Esophagus muscularis mucosa (tissue), 4 donors: Measurements from ENCODE around the gene RAB37. TPM values are rescaled to one million over a fixed set of nuclear protein-coding genes. Genes with fewer than 3 reads are reported as not detected.

Source experiments
- DNase-seq: peaks from one replicate; pipeline ENCODE4 v3.0.0-alpha.2; 2017; ENCODE audit errors: extremely low spot score
- H3K27ac ChIP-seq, 4 donors: fragments of 200-600 bp; sonication (generic); replicated peaks in 1 of 4; 1 replicate in 3 of 4; 2 replicates in 1 of 4; pipeline ENCODE4 v1.5.1; 2016 to 2019; ENCODE audit warnings: mild to moderate bottlenecking in 1 of 4
- H3K27me3 ChIP-seq, 4 donors: fragments of 200-600 bp; sonication (generic); one replicate each; pipeline versions ENCODE4 v1.5.1 to v1.6.0; 2016 to 2019
- H3K36me3 ChIP-seq, 4 donors: fragments of 200-600 bp; sonication (generic); one replicate each; pipeline ENCODE4 v1.5.1; 2016 to 2019
- H3K4me1 ChIP-seq, 4 donors: fragments of 200-600 bp; sonication (generic); one replicate each; pipeline ENCODE4 v1.5.1; 2016 to 2019
- H3K4me3 ChIP-seq, 4 donors: fragments of 200-600 bp; sonication (generic); 1 replicate in 2 of 4; 2 replicates in 2 of 4; pipeline ENCODE4 v1.5.1; 2016 to 2019; ENCODE audit warnings: mild to moderate bottlenecking in 4 of 4, moderate library complexity in 1 of 4
- H3K9me3 ChIP-seq, 4 donors: fragments of 200-600 bp; sonication (generic); 1 replicate in 3 of 4; 2 replicates in 1 of 4; pipeline ENCODE4 v1.5.1; 2016 to 2019
- EP300 ChIP-seq: sonication (generic); formaldehyde crosslinking; IDR thresholded peaks from one replicate; pipeline ENCODE4 v1.6.1; 2017; ENCODE audit warnings: antibody characterized with exemption
- POLR2A ChIP-seq: fragments of 450-650 bp; IDR thresholded peaks from one replicate; pipeline ENCODE4 v1.6.1; 2017; ENCODE audit warnings: antibody characterized with exemption, moderate library complexity, mild to moderate bottlenecking, low read depth
- POLR2AphosphoS5 ChIP-seq, 2 donors: sonication (generic); formaldehyde crosslinking; IDR thresholded peaks; one replicate each; pipeline ENCODE4 v1.6.1; 2017; ENCODE audit warnings: antibody characterized with exemption in 2 of 2
- WGBS: methylation state at CpG from one replicate; pipeline ENCODE4 v1.1.5; 2018; 5-methylcytosine and 5-hydroxymethylcytosine counted together
- intact Hi-C: fragments of 100-400 bp; cut with DNase I; formaldehyde crosslinking; loops from one replicate; pipeline ENCODE4 v1.15.1; 2023
- total RNA-seq, 4 donors: library from RNA; depleted of rRNA; stranded (reverse); fragments of >200 nt; gene quantifications; one replicate each; pipeline versions ENCODE4 v1.1.0 to v1.2.1, GENCODE V29; 2016
- TF ChIP-seq, protein P1 (sequence below), 3 experiments: fragments of 200-600 bp in 2 of 3; fragments of 450-650 bp in 1 of 3; sonication (generic) in 2 of 3; IDR thresholded peaks; one replicate each; pipeline ENCODE4 v1.5.1; 2017 to 2019; ENCODE audit warnings: antibody characterized with exemption in 3 of 3, mild to moderate bottlenecking in 2 of 3, moderate library complexity in 1 of 3

Gene RAB37
- total RNA-seq, 4 donors from 2014 or later, result 1.4 to 3.3 (median 2.5) TPM

DNA sequence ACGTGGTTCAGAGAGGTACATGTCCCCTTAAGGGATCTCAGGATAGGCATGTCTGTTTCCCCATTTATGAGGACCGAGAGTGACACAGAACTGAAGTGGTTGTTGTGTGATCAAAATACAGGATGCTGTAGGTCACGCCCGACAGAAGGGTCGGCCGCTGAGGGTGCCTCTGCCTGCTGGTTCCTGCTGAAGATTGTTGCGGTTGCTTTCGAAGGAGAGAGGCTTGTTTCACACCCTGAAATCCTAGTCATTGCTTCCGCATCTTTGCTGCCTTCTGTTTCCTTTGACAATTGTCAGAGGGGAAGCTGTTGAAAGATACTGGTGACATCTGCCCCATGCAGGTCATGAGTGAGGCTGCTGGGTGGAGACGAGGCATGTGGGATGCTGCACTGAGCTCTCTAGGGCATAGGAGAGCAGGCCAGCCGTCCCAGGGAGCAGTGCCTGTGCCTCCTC, 42.9 kb downstream of the RAB37 start:
- Histone ChIP-seq H3K4me1 (peaks cover 14 to 36% (median 26%) of the 10 kb centered on the region in 4 donors), H3K27ac (peak overlapping the region in 1 of 4 donors; percentile 30), H3K27me3 (no peaks in the 10 kb centered on the region), H3K36me3 (peaks cover 0 to 40% (median 11%) of the 10 kb centered on the region in 4 donors), H3K4me3 (no peak overlapping the region), H3K9me3 (no peaks in the 10 kb centered on the region)
- 72% methylated on average over 11 of the region's 11 CpGs for WGBS
- TF ChIP-seq POLR2AphosphoS5 (IDR thresholded peaks at IDR 0.05), result peak; percentile 9 to 31
- TF ChIP-seq, protein P1, sequence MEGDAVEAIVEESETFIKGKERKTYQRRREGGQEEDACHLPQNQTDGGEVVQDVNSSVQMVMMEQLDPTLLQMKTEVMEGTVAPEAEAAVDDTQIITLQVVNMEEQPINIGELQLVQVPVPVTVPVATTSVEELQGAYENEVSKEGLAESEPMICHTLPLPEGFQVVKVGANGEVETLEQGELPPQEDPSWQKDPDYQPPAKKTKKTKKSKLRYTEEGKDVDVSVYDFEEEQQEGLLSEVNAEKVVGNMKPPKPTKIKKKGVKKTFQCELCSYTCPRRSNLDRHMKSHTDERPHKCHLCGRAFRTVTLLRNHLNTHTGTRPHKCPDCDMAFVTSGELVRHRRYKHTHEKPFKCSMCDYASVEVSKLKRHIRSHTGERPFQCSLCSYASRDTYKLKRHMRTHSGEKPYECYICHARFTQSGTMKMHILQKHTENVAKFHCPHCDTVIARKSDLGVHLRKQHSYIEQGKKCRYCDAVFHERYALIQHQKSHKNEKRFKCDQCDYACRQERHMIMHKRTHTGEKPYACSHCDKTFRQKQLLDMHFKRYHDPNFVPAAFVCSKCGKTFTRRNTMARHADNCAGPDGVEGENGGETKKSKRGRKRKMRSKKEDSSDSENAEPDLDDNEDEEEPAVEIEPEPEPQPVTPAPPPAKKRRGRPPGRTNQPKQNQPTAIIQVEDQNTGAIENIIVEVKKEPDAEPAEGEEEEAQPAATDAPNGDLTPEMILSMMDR (IDR thresholded peaks at IDR 0.05), result no peak
- no peak for DNase-seq
- intact Hi-C loops, result no loop called here

DNA sequence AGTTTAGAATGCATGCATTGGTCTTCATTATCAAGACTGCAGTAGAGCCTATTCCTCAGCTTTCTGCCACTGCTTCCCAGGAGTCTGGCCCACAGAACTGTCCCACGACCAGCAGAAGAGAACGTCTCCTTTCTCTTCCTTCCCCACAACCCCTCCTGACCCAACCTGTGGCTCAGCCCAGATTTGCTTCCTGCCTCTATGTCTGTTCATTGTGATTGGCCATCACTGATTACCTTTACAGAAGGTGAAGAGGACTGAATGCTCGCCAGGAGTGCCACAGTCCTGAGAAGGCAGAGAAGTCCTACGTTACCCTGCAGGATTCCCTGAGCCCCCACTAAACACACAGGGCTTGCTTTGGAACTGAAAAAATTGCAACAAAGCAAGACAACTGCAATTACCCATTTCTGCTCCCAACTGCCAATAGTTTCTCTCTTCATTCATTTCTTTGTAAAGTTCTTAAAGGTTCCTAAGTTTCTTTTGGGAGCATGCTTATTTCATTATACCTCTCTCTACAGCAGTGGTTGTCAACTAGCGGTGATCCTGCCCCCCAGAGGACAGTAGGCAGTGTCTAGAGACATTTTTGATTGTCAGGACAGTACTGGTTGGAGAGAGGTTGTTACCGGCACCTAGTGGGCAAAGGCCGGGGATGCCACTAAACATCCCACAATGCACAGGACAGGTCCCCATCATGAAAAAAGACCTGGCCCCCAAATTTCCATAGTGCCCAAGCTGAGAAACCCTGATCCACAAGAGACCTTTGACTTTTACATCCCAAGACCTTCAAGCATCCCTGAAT, 43.6 kb downstream of the RAB37 start:
- DNase-seq, result no peak
- no peaks in the 10 kb centered on the region for H3K27me3 ChIP-seq
- no peak overlapping the region for H3K4me3 ChIP-seq
- 76% methylated on average over 7 of the region's 7 CpGs for WGBS
- no peak overlapping the region for H3K27ac ChIP-seq
- intact Hi-C loops, result no loop called here
- H3K36me3 ChIP-seq, result peaks cover 0 to 47% (median 16%) of the 10 kb centered on the region in 4 donors
- TF ChIP-seq, protein P1 (IDR thresholded peaks at IDR 0.05), result peak in 1 of 3 experiments; percentile 8
- no peak for TF ChIP-seq EP300
- H3K9me3 ChIP-seq, result no peaks in the 10 kb centered on the region
- H3K4me1 ChIP-seq, result peaks cover 7 to 29% (median 19%) of the 10 kb centered on the region in 4 donors

DNA sequence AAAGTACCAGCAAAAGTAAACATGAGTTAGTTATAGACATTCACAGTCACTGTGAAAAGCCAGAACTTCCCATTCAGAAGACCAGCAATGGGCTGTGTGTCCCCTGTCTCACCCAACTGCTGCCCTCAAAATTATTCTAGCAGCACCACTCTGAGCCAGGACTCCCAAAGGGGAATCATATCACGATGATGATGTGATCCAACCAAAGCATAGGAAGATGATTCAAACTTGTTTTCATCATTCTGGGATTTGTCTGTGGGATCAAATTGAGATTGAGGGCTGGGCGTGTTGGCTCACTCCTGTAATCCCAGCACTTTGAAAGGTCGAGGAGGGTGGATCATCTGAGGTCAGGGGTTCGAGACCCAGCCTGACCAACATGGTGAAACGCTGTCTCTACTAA, 45.5 kb downstream of the RAB37 start:
- intact Hi-C loops, result no loop called here

DNA sequence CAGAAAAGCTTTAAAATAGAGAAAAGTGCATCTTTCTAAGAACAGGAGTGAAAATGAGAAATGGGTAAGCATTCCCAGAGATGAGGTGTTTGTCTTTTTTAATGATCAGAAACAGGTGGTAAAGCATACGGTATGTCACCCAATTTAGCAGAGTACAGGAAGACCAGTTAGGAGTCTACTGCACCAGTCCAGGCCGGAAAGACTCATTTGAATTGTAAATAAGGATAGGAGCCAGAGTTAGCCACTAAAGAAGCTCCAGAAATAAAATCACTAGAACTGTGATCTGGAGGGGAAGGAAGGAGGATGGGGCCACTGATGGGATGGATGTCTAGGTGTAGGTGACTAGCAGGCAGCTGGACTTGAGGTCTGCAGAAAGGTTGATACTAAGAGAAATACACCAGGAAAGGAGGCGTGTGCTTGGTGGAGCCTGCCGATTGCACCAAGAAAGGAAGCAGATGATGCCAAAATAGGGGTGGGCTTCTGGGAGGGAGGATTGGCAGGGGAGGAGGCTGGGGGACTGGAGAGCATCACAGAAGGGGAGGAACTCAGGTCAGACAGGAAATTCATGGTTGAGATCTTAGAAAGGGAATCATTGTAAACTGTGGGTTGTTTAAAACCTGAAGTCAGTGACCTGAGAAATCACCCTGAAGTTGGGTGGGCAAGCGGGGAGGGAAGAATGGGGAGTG, 47.2 kb downstream of the RAB37 start:
- WGBS, result 78% methylated on average over 5 of the region's 5 CpGs
- H3K27ac ChIP-seq, result no peak overlapping the region
- no peaks in the 10 kb centered on the region for H3K27me3 ChIP-seq
- no peak for TF ChIP-seq EP300
- no peak for TF ChIP-seq POLR2A
- TF ChIP-seq, protein P1 (IDR thresholded peaks at IDR 0.05), result no peak
- no peak for TF ChIP-seq POLR2AphosphoS5 (IDR thresholded peaks at IDR 0.05)
- H3K36me3 ChIP-seq, result peaks cover 0 to 65% (median 28%) of the 10 kb centered on the region in 4 donors
- no peak overlapping the region for H3K4me3 ChIP-seq
- intact Hi-C loops, result no loop called here
- peaks cover 0 to 4% (median 1%) of the 10 kb centered on the region in 4 donors for H3K4me1 ChIP-seq
- DNase-seq, result no peak
- H3K9me3 ChIP-seq, result no peaks in the 10 kb centered on the region

More for the DNA sequence above, 45.5 kb downstream of the RAB37 start:
- no peak for DNase-seq
- TF ChIP-seq EP300 (no peak), POLR2A (no peak), POLR2AphosphoS5 (IDR thresholded peaks at IDR 0.05) (no peak)
- TF ChIP-seq, protein P1 (IDR thresholded peaks at IDR 0.05), result no peak
- Histone ChIP-seq H3K27ac (no peak overlapping the region), H3K27me3 (no peaks in the 10 kb centered on the region), H3K9me3 (no peaks in the 10 kb centered on the region), H3K4me3 (no peak overlapping the region), H3K36me3 (peaks cover 0 to 52% (median 19%) of the 10 kb centered on the region in 4 donors), H3K4me1 (peaks cover 0 to 15% (median 7%) of the 10 kb centered on the region in 4 donors)
- 93% methylated on average over 4 of the region's 5 CpGs for WGBS
